Uterine smooth muscle cell (primary cell): ENCODE measurements around the gene TM7SF2. TPM values are rescaled to one million over a fixed set of nuclear protein-coding genes. Genes with fewer than 3 reads are reported as not detected.

Source experiments
- total RNA-seq: library from RNA; depleted of rRNA; stranded (reverse); fragments of >200 nt; gene quantifications from 2 replicates; pipeline ENCODE4 v1.2.3, GENCODE V29; 2014

The TM7SF2 gene
- 13.1 and 49.4 TPM in 2 replicates for total RNA-seq

GRCh38 chr11:65111744-65112545 is at the start of gene TM7SF2:
TSS of gene TM7SF2 (plus strand) at chr11:65111872. CDS start at chr11:65112016, 144 bp downstream.

DNA sequence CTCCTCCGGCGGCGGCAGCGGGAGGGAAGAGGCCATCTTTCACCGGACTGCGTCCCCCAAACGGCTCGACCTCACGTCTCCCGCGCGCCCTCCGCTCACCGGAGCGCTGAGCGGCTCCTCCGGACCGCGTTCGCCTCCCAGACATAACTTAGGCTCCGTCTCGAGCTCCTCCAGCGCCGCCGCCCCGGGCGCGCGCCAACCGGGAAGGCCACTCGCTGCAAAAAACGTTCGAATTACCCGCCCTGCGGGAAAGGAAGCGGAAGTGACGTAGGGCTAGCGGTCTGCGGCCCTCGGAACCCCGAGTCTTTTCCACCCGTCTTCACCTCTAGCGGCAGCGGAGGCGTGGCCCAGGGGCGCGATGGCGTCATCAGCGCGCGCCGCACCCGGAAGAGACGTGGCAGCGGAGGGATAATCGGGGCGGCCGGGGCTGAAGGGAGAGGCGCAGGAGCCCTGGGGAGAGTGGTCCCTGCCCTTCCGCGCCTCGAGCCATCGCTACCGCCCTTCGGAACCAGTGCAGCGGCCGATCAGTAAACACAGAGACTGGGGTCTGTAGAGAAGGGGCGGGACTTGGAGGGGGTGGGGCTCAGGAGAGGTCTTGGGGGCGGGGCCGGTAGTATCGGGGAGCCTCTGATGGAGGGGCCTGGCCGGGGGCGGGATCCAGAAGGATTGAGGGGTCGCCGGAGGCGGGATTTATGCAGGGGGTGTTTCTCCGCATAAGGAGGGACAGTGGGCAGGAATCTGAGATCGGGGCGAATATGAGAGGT is 27.7 kb upstream of the TM7SF2 start, which contains the start of the genes CDCA5 and ZFPL1:
CDCA5 (minus strand) TSS at position 207 of the 764 bp plus-strand sequence; CDS start at position 145, 62 bp downstream.
ZFPL1 (plus strand) TSS at position 389 of the 764 bp plus-strand sequence. CDS start 477 bp downstream, outside the sequence.

DNA sequence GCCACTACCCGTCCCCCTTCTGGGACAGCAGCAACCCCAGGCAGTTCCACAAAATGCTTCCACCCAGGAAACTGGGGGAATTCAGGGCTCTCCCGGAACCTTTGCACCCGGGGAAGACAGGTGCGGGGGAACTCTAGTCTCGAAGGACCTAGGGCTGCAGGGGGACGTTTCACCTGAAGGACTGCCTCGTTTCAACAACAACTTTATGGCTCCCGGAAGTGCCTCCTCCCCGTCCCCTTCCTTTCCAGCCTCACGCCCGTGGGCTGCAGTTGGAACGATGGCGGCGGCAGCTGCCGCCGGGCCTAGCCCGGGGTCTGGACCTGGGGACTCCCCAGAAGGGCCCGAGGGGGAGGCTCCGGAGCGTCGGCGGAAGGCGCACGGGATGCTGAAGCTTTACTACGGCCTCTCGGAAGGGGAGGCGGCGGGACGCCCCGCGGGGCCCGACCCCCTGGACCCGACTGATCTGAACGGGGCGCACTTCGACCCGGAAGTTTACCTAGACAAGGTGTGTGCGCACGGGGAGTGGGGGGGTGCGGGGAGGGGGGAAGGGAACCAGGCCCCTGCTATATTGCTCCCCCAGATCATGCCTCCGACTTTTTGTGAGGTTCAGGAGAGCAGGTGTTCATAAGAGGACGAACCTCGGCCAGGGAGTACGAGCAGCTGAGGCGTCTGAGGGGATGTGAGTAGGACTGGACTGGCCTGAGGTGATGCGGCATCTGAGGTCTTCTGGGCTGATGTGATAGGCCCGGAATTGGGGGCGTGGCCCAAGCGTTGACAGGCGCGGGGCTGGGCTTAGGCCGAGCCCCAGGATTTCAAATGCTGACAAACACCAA is 15.5 kb upstream of the TM7SF2 start, which contains the start of gene VPS51:
VPS51 (plus strand) TSS at position 241 of the 833 bp plus-strand sequence; CDS start at position 278, 37 bp downstream.

DNA sequence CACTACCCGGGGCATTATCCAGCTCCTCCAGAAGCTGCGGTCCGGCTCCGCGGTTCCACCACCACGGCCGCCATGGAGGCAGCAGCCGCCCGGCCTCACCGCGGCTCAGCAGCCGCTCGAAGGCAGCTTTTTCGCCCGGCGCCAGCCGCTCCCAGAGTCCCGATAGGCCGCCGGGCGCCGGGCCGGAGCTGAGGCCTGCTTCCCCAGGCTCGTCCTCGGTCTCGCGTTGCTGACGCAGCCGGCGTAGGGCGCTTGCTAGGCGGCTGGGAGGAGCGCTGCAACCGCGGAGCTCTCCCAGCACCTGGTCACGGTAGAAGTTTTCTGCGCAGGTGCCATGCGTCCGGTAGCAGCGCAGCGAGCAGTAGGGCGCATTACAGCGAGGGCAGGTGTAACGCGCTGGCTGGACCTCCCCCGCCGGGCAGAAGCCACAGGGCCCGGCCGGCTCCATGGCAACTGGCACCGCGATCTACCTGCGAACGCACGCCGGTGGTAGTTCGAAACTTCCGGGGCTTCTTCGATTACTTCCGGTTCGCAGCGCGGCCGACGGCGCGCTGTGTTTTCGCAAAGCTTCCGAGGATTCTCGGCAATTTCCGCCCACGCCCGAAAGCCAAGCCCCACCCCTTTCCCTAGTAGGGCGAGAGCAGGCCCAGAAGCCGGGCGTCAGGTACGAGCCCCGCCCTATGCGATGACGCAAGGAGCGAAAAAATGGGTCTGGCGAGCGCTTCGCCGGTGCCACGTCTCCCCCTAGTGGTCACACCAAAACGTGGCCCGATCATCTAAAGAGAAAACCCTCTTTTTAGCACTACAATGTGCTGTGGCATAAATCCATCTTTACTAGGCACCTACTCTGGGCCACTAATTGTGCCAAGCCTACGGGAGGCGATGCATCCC is 5.8 kb downstream of the TM7SF2 start, which contains the start of gene ZNHIT2:
ZNHIT2 (minus strand) TSS at position 496 of the 891 bp plus-strand sequence; CDS start at position 448, 48 bp downstream.

DNA sequence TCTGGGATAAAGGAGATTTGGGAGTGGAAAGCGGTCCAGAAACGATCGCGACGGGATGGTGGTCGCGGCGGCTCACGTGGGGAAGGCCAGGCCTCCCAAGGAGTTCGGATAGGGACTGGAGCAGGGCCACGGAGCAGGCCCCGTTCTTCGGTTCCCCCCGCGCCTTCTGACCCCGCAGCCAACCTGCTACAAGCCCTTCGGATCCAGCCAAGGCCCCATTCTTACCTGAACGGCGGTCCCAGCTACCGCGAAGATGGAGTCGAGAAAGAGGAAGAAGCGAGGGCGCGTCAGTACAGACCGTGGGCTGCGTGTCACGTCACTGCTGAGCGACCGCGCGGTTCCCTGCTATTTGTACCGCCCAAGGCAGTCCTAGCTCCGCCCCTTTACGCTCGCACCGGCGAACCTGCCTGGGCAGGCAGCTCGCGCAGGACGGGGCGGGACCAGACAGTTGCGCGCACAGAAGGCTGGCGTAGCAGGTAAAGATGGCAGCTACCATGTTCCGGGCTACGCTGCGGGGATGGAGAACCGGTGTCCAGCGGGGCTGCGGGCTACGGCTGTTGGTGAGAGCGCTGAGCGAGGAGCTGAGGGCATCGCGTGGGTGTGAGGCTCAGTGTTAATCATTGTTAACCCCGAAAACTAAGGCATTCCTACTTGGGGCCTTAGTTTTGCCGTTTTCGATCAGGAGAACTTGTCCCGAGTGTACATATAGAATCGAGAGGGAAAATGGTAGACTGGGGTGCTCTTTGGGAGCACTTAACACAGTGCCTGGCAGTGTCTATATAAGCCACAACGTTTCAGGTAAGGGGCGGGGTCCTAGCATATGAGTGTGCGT is 10.4 kb downstream of the TM7SF2 start, which contains the start of the genes FAU and MRPL49:
FAU (minus strand) TSS at position 270 of the 832 bp plus-strand sequence. CDS start 321 bp downstream, outside the sequence.
MRPL49 (plus strand) TSS at position 457 of the 832 bp plus-strand sequence; CDS start at position 483, 26 bp downstream.

DNA sequence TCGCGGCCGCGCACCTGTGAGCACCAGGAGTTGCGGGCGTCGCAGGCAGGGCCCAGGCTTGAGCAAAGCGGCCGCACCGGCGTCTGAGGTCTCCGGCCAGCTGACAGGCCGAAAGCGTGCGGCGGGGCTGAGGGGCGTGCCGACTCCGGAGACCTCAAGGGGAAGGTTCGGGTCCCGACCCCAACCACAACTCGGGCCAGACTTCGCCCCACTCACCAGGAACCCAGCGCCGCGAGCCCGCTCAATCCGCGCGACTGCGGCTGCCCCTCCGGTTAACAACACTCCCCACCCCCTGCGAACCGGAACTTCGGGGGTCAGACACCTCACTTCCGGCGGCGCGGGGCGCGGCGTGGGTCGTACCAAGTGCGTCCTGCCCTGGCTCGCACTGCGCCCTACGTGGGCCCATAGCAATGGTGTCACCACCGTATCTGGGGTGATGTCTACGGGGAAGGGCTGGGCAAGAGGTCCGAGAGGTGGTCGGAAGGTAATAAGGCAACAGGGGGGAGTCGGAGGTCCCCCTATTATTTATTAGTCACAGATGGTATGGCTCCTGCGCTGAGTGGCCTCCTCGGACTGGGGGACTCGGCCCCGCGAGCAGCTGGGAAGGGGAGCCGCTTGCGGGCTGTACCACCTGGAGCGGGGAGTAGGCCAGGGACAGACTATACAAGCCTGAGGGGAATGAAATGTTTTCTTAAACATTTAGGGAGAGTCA is 22.7 kb downstream of the TM7SF2 start, which contains the start of gene SYVN1:
SYVN1 (minus strand) TSS at position 280 of the 712 bp plus-strand sequence. CDS start 918 bp downstream, outside the sequence.

Other genes with a start within 250 kb of the TM7SF2 start
- gene EHD1, start 233.3 kb upstream of the TM7SF2 start, total RNA-seq: 61.5 and 111 TPM in 2 replicates
- 15.4 and 17.5 TPM in 2 replicates for gene ATG2A, start 194.7 kb upstream of the TM7SF2 start, total RNA-seq
- gene PPP2R5B, start 187.2 kb upstream of the TM7SF2 start, total RNA-seq: 7.6 and 12.4 TPM in 2 replicates
- gene GPHA2, start 176.0 kb upstream of the TM7SF2 start, total RNA-seq: not detected in 2 replicates
- gene MAJIN, start 139.8 kb upstream of the TM7SF2 start, total RNA-seq: not detected in 2 replicates
- gene BATF2, start 114.9 kb upstream of the TM7SF2 start, total RNA-seq: 0.50 and 0.77 TPM in 2 replicates
- gene ARL2, start 97.7 kb upstream of the TM7SF2 start, total RNA-seq: 74.7 and 104 TPM in 2 replicates
- 7.4 and 10.4 TPM in 2 replicates for gene SNX15, start 84.4 kb upstream of the TM7SF2 start, total RNA-seq
- 8.4 and 20.3 TPM in 2 replicates for gene SAC3D1, start 70.7 kb upstream of the TM7SF2 start, total RNA-seq
- gene NAALADL1, start 53.3 kb upstream of the TM7SF2 start, total RNA-seq: 24.7 and 31.5 TPM in 2 replicates
- gene CDCA5, start 27.8 kb upstream of the TM7SF2 start, total RNA-seq: 7.1 and 18.6 TPM in 2 replicates
- gene ZFPL1, start 27.6 kb upstream of the TM7SF2 start, total RNA-seq: 34.0 and 36.2 TPM in 2 replicates
- 153 and 194 TPM in 2 replicates for gene VPS51, start 15.7 kb upstream of the TM7SF2 start, total RNA-seq
- gene ZNHIT2, start 5.8 kb downstream of the TM7SF2 start, total RNA-seq: 11.4 and 12.0 TPM in 2 replicates
- gene FAU, start 10.3 kb downstream of the TM7SF2 start, total RNA-seq: 229 and 277 TPM in 2 replicates
- 43.4 and 52.5 TPM in 2 replicates for gene MRPL49, start 10.4 kb downstream of the TM7SF2 start, total RNA-seq
- gene SYVN1, start 22.6 kb downstream of the TM7SF2 start, total RNA-seq: 19.4 and 47.6 TPM in 2 replicates
- not detected in 2 replicates for gene SPDYC, start 58.4 kb downstream of the TM7SF2 start, total RNA-seq
- 88.1 and 117 TPM in 2 replicates for gene CAPN1, start 70.1 kb downstream of the TM7SF2 start, total RNA-seq
- 5.9 and 23.0 TPM in 2 replicates for gene POLA2, start 150.1 kb downstream of the TM7SF2 start, total RNA-seq
- 13.3 and 17.2 TPM in 2 replicates for gene CDC42EP2, start 203.0 kb downstream of the TM7SF2 start, total RNA-seq
- gene DPF2, start 222.0 kb downstream of the TM7SF2 start, total RNA-seq: 33.5 and 41.6 TPM in 2 replicates
- gene TIGD3, start 242.9 kb downstream of the TM7SF2 start, total RNA-seq: 0.11 and 0.37 TPM in 2 replicates